Fibroblast of pulmonary artery (primary cell): Measurements from ENCODE around the gene CSN2.

ENCODE experiments used
- DNase-seq: peaks from one replicate; pipeline ENCODE4 v3.0.0-alpha.2; 2010; ENCODE audit warnings: low read depth
- H3K4me3 ChIP-seq: replicated peaks from 2 replicates; pipeline ENCODE4 v1.5.1; 2011; ENCODE audit warnings: low read depth, mild to moderate bottlenecking, control low read depth, low read length, moderate library complexity
- TF ChIP-seq, protein P1 (sequence below): IDR thresholded peaks from 2 replicates; pipeline ENCODE4 v1.5.1; 2011; ENCODE audit warnings: mild to moderate bottlenecking, control low read depth, low read length, inconsistent platforms; ENCODE audit errors: missing control alignments

CSN2 gene

DNA sequence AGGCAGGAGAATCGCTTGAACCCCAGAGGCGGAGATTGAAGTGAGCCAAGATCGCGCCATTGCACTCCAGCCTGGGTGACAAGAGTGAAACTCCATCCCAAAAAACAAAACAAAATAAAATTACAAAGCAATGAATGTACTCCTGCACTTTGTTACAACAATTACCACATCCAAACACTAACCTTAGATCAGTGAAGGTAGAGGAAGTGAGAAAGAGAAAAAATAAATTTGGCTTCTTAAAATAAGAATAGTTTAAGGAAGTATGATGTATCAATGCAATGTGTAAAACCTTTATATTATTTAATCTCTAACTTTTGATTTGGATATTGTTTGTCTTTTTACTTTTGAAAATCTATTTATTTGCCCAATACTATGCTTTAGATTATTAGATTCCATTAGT is 56.3 kb downstream of the CSN2 start:
- H3K4me3 ChIP-seq: no peak overlapping the region
- TF ChIP-seq, protein P1, sequence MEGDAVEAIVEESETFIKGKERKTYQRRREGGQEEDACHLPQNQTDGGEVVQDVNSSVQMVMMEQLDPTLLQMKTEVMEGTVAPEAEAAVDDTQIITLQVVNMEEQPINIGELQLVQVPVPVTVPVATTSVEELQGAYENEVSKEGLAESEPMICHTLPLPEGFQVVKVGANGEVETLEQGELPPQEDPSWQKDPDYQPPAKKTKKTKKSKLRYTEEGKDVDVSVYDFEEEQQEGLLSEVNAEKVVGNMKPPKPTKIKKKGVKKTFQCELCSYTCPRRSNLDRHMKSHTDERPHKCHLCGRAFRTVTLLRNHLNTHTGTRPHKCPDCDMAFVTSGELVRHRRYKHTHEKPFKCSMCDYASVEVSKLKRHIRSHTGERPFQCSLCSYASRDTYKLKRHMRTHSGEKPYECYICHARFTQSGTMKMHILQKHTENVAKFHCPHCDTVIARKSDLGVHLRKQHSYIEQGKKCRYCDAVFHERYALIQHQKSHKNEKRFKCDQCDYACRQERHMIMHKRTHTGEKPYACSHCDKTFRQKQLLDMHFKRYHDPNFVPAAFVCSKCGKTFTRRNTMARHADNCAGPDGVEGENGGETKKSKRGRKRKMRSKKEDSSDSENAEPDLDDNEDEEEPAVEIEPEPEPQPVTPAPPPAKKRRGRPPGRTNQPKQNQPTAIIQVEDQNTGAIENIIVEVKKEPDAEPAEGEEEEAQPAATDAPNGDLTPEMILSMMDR: no peak
- no peak for DNase-seq

DNA sequence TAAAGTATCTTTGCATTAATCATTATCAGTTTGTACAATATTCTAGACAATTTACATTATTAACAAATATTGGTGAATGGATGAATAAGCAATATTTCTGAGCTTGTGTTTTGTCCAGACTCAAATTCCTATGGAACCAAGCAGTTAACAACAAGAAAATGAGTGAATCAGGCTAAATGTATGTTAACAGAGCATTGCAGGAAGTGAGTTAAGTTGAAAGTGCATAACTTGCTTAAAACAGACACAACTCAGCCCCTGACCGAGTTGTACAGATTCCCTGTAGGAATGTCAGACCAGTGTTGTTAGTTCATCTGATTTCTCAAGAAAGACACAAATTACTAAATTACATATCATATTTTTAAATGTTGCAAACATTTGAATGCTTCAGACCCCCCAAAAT is 58.4 kb downstream of the CSN2 start:
- TF ChIP-seq, protein P1: no peak
- no peak overlapping the region for H3K4me3 ChIP-seq
- peak; percentile 59 for DNase-seq
